ENCODE results near the gene CSNK1D. TPM values are rescaled to one million over a fixed set of nuclear protein-coding genes. Genes with fewer than 3 reads are reported as not detected.
A peak's percentile ranks its signal among the peaks of the same experiment; 100 is the strongest.

Gene CSNK1D
- total RNA-seq, 1 experiment from 2014 or later: 234 TPM

GRCh38 chr17:82242977-82243647 is 30.4 kb downstream of the CSNK1D start:
- no peaks in the 10 kb centered on the region; the same call in 1 of the 2 replicates for H3K36me3 ChIP-seq (ENCODE audit: control insufficient read depth, insufficient read depth, low read length)
- H3K4me3 ChIP-seq (ENCODE audit: low read depth in 2 of 2, low read length in 2 of 2): no peak overlapping the region; a peak in 1 of 4 replicates
- POLR2A ChIA-PET: interaction anchor here (0.6 kb wide), 2 partner anchors 52 to 680 kb away, joined by 5 read pairs; no protein-coding TSS in a partner anchor
- no peaks in the 10 kb centered on the region for H3K27me3 ChIP-seq (ENCODE audit: control insufficient read depth, insufficient read depth, low read length)
- in situ Hi-C loops (cut with HindIII; ENCODE audit: low pct_unique_long_range_greater_than_20kb, low sequenced_read_pairs) (no loop called here), intact Hi-C loops (cut with micrococcal nuclease; ENCODE audit: unreplicated experiment) (loop anchor here (5.0 kb wide), 2 partner anchors 79 to 94 kb away; no protein-coding TSS in a partner anchor)
- H3K4me1 ChIP-seq (ENCODE audit: control insufficient read depth, insufficient read depth, low read length): peaks cover 89% of the 10 kb centered on the region
- ATAC-seq: peak; percentile 3
- TF ChIP-seq, protein P1, sequence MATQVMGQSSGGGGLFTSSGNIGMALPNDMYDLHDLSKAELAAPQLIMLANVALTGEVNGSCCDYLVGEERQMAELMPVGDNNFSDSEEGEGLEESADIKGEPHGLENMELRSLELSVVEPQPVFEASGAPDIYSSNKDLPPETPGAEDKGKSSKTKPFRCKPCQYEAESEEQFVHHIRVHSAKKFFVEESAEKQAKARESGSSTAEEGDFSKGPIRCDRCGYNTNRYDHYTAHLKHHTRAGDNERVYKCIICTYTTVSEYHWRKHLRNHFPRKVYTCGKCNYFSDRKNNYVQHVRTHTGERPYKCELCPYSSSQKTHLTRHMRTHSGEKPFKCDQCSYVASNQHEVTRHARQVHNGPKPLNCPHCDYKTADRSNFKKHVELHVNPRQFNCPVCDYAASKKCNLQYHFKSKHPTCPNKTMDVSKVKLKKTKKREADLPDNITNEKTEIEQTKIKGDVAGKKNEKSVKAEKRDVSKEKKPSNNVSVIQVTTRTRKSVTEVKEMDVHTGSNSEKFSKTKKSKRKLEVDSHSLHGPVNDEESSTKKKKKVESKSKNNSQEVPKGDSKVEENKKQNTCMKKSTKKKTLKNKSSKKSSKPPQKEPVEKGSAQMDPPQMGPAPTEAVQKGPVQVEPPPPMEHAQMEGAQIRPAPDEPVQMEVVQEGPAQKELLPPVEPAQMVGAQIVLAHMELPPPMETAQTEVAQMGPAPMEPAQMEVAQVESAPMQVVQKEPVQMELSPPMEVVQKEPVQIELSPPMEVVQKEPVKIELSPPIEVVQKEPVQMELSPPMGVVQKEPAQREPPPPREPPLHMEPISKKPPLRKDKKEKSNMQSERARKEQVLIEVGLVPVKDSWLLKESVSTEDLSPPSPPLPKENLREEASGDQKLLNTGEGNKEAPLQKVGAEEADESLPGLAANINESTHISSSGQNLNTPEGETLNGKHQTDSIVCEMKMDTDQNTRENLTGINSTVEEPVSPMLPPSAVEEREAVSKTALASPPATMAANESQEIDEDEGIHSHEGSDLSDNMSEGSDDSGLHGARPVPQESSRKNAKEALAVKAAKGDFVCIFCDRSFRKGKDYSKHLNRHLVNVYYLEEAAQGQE (IDR thresholded peaks at IDR 0.05; ENCODE audit: insufficient read depth in 1 of 2, low read depth in 2 of 2, low read length in 1 of 2): peak in 1 of 2 experiments; percentile 57; a peak in 1 of 4 replicates
- TF ChIP-seq, protein P2, sequence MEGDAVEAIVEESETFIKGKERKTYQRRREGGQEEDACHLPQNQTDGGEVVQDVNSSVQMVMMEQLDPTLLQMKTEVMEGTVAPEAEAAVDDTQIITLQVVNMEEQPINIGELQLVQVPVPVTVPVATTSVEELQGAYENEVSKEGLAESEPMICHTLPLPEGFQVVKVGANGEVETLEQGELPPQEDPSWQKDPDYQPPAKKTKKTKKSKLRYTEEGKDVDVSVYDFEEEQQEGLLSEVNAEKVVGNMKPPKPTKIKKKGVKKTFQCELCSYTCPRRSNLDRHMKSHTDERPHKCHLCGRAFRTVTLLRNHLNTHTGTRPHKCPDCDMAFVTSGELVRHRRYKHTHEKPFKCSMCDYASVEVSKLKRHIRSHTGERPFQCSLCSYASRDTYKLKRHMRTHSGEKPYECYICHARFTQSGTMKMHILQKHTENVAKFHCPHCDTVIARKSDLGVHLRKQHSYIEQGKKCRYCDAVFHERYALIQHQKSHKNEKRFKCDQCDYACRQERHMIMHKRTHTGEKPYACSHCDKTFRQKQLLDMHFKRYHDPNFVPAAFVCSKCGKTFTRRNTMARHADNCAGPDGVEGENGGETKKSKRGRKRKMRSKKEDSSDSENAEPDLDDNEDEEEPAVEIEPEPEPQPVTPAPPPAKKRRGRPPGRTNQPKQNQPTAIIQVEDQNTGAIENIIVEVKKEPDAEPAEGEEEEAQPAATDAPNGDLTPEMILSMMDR (IDR thresholded peaks at IDR 0.05): no peak
- TF ChIP-seq SIN3A (IDR thresholded peaks at IDR 0.05; ENCODE audit: borderline replicate concordance, insufficient read depth, low read depth, low read length) (peak; percentile 96), POLR2AphosphoS5 (IDR thresholded peaks at IDR 0.05; ENCODE audit: low read depth, low read length) (peak; percentile 97), TCF7L2 (IDR thresholded peaks at IDR 0.05; ENCODE audit: low read depth, low read length) (no peak)
- CTCF ChIA-PET: interaction anchor here (1.1 kb wide), 1 partner anchor 37 kb away, joined by 3 read pairs; no protein-coding TSS in a partner anchor
- no peaks in the 10 kb centered on the region for H3K9me3 ChIP-seq (ENCODE audit: control insufficient read depth, insufficient read depth, low read depth, low read length)
- no TSS peak for BruUV-seq (replicated peaks)
- DNase-seq (ENCODE audit: low read depth, low spot score): no peak
- peak overlapping the region; percentile 95 for H3K27ac ChIP-seq (ENCODE audit: low read length)

- ChIA-PET POLR2A (interaction anchor here (0.6 to 1.2 kb wide), 3 partner anchors 33 to 144 kb away, joined by 4 to 5 read pairs (median 5); no protein-coding TSS in a partner anchor), CTCF (interaction anchor here (1.1 kb wide), 1 partner anchor 37 kb away, joined by 3 read pairs; no protein-coding TSS in a partner anchor)
- intact Hi-C loops (cut with micrococcal nuclease; ENCODE audit: unreplicated experiment) (loop anchor here (5.0 kb wide), 2 partner anchors 80 to 95 kb away; no protein-coding TSS in a partner anchor), in situ Hi-C loops (cut with HindIII; ENCODE audit: low pct_unique_long_range_greater_than_20kb, low sequenced_read_pairs) (no loop called here)
- BruUV-seq (replicated peaks): TSS peak; percentile 7
- Histone ChIP-seq H3K27me3 (ENCODE audit: control insufficient read depth, insufficient read depth, low read length) (no peaks in the 10 kb centered on the region), H3K36me3 (ENCODE audit: control insufficient read depth, insufficient read depth, low read length) (no peaks in the 10 kb centered on the region; the same call in 1 of the 2 replicates), H3K27ac (ENCODE audit: low read length) (peak overlapping the region; percentile 95), H3K4me3 (ENCODE audit: low read depth in 2 of 2, low read length in 2 of 2) (peak overlapping the region in 1 of 2 experiments; percentile 10; a peak in 2 of 4 replicates), H3K4me1 (ENCODE audit: control insufficient read depth, insufficient read depth, low read length) (peaks cover 89% of the 10 kb centered on the region), H3K9me3 (ENCODE audit: control insufficient read depth, insufficient read depth, low read depth, low read length) (no peaks in the 10 kb centered on the region)
- TF ChIP-seq TCF7L2 (IDR thresholded peaks at IDR 0.05; ENCODE audit: low read depth, low read length): no peak
- no peak for TF ChIP-seq POLR2AphosphoS5 (IDR thresholded peaks at IDR 0.05; ENCODE audit: low read depth, low read length)
- TF ChIP-seq, protein P2 (IDR thresholded peaks at IDR 0.05): no peak
- TF ChIP-seq, protein P1 (IDR thresholded peaks at IDR 0.05; ENCODE audit: insufficient read depth in 1 of 2, low read depth in 2 of 2, low read length in 1 of 2): no peak
- TF ChIP-seq SIN3A (IDR thresholded peaks at IDR 0.05; ENCODE audit: borderline replicate concordance, insufficient read depth, low read depth, low read length): no peak
- ATAC-seq: peak; percentile 3
- DNase-seq (ENCODE audit: low read depth, low spot score): no peak
Measured at GRCh38 chr17:82242698-82242976, 30.9 kb downstream of the CSNK1D start.

Data from Panc1 (cell line).